Type B pancreatic cell (in vitro differentiated cells): ENCODE data around the gene MRGPRE. TPM values are rescaled to one million over a fixed set of nuclear protein-coding genes. Genes with fewer than 3 reads are reported as not detected.

Experiments
- DNase-seq: peaks from one replicate; pipeline ENCODE4 v3.0.0; 2021; ENCODE audit warnings: mixed read lengths; ENCODE audit not compliant: unreplicated experiment; ENCODE audit errors: extremely low spot score
- H3K27ac Mint-ChIP-seq: 2 replicates; pipeline ENCODE4 v1.8.0; 2021; ENCODE audit warnings: mild to moderate bottlenecking, mixed read lengths
- H3K27me3 Mint-ChIP-seq: 2 replicates; pipeline ENCODE4 v1.8.0; 2021; ENCODE audit warnings: mixed read lengths
- H3K36me3 Mint-ChIP-seq: 2 replicates; pipeline ENCODE4 v1.8.0; 2021; ENCODE audit warnings: mixed read lengths
- H3K4me1 Mint-ChIP-seq: one replicate; pipeline ENCODE4 v1.8.0; 2021; ENCODE audit warnings: mixed read lengths; ENCODE audit not compliant: unreplicated experiment
- H3K4me3 Mint-ChIP-seq: 2 replicates; pipeline ENCODE4 v1.8.0; 2021; ENCODE audit warnings: mild to moderate bottlenecking, mixed read lengths
- H3K9me3 Mint-ChIP-seq: 2 replicates; pipeline ENCODE4 v1.8.0; 2021; ENCODE audit warnings: mixed read lengths
- total RNA-seq: library from RNA; stranded (reverse); gene quantifications from 2 replicates; pipeline ENCODE4 v1.2.1, GENCODE V29; 2021; ENCODE audit warnings: low replicate concordance
- TF ChIP-seq, protein P1 (sequence below): fragments of 200-600 bp; sonication (generic); conservative IDR thresholded peaks from 2 replicates; pipeline ENCODE4 v1.5.0; 2021; ENCODE audit warnings: antibody characterized with exemption, mild to moderate bottlenecking

Gene MRGPRE
- total RNA-seq, 1 donor from 2014 or later = not detected

DNA sequence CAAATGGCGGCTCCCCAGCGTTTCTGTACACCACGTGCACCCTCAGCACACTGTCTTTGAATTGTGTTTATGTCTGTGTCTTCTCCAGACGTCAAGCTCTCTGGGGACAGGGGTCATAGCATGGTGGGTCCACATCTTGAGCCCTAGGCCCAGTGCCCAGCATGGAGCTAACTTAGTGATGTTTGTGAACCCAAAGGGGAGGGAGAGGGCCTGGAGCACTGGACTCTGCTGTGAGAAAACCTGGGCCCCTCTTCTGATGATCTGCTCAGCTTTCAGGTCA, 17.9 kb downstream of the MRGPRE start:
- H3K4me3 Mint-ChIP-seq = no peak overlapping the region
- H3K27ac Mint-ChIP-seq = no peak overlapping the region
- no peaks in the 10 kb centered on the region for H3K4me1 Mint-ChIP-seq
- no peaks in the 10 kb centered on the region for H3K36me3 Mint-ChIP-seq
- no peak for DNase-seq
- TF ChIP-seq, protein P1, sequence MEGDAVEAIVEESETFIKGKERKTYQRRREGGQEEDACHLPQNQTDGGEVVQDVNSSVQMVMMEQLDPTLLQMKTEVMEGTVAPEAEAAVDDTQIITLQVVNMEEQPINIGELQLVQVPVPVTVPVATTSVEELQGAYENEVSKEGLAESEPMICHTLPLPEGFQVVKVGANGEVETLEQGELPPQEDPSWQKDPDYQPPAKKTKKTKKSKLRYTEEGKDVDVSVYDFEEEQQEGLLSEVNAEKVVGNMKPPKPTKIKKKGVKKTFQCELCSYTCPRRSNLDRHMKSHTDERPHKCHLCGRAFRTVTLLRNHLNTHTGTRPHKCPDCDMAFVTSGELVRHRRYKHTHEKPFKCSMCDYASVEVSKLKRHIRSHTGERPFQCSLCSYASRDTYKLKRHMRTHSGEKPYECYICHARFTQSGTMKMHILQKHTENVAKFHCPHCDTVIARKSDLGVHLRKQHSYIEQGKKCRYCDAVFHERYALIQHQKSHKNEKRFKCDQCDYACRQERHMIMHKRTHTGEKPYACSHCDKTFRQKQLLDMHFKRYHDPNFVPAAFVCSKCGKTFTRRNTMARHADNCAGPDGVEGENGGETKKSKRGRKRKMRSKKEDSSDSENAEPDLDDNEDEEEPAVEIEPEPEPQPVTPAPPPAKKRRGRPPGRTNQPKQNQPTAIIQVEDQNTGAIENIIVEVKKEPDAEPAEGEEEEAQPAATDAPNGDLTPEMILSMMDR = no peak
- peaks cover 6% of the 10 kb centered on the region for H3K9me3 Mint-ChIP-seq
- peaks cover 43% of the 10 kb centered on the region for H3K27me3 Mint-ChIP-seq

DNA sequence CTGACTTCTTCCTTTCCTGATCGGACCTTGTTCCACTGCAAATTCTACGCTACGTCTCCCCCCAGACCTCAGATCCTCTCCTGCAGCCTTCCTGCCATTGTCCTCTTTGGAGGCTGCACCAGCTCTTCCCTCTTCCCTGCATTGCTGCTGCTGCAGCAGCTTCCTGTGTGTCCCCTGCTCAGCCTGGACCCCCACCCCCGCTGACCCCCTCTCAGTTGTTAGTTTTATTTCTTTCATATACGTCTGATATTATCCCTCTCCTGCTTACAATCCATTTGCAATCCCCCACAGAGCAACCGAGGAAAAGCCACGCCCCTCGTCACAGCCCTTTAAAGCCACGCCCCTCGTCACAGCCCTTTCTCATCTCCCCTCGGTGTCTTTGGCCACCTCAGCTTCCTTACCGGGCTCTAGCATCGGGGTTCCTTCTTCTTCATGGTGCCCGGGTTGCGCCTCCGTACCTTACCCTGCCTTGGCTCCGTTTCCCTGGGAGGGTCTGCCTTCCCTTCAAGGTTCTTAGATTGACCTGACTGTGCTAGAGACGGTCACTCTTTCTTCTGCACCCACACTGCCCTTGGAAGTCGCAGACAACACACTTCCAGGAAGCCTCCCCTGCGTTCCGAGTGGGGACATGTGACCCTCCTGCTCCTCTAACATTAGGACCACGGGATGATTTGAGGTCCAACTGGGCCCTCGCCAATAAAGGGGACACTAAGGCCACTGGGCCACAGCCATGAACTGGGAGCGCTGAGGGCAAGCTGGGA, 18.4 kb downstream of the MRGPRE start:
- H3K27me3 Mint-ChIP-seq = peaks cover 42% of the 10 kb centered on the region
- H3K9me3 Mint-ChIP-seq = peaks cover 6% of the 10 kb centered on the region
- H3K4me3 Mint-ChIP-seq = no peak overlapping the region
- no peak overlapping the region for H3K27ac Mint-ChIP-seq
- H3K36me3 Mint-ChIP-seq = no peaks in the 10 kb centered on the region
- TF ChIP-seq, protein P1 = no peak
- H3K4me1 Mint-ChIP-seq = no peaks in the 10 kb centered on the region
- no peak for DNase-seq

DNA sequence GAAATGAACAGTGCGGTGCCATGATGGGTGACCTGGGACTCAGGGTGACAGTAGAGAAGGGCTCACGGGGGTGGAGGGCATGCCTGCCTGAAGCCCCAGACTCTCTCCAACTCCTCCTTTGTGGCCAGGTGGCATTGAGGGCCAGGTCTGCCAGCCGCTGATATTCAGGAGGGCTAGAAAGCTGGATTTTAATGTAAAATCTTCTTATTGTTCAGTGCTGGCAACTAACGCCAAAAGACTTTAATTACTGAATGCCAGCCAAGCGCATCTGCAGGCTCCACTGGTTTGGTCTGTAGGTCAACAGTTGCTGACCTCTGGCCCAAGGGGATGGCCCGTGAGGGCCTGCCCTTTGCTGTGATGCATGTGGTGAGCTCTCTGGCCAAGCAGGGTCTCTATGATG, 23.9 kb downstream of the MRGPRE start:
- Mint-ChIP-seq H3K4me3 (no peak overlapping the region), H3K4me1 (no peaks in the 10 kb centered on the region), H3K27me3 (peaks cover 29% of the 10 kb centered on the region), H3K9me3 (peaks cover 6% of the 10 kb centered on the region), H3K36me3 (no peaks in the 10 kb centered on the region), H3K27ac (no peak overlapping the region)
- TF ChIP-seq, protein P1 = no peak
- DNase-seq = no peak

DNA sequence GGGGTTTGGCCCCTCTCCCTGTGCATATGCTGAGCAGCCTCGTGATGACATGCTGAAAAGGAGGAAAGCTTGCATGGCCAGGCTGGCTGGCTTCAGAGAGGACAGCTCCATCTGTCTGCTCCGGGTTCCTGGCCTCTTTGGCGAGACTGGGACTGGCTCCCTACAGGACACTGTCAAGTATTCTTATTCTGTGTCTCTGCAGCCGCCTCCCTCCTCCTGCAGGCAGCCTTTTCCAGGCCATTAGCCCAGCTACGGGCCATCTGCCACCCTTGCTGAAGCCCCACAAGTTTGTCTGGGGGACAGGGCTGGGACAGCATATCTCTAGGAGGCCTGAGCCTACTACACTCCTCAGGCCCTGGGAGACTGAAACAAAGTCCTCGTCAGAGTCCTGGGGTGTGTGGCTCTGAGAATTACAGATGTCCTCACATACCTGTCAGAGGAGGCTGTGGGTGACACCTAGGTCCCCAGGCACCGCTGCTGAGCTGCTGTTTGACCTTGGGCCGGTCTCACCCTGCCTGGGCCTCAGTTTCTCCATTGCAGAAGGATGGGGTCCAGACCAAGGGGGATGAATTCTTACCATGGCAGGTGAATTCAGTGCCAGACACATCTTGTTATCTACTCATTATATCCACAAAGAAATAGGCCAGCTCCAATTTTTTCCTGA, 24.6 kb downstream of the MRGPRE start:
- H3K9me3 Mint-ChIP-seq = peaks cover 6% of the 10 kb centered on the region
- no peak for DNase-seq
- no peak overlapping the region for H3K27ac Mint-ChIP-seq
- H3K27me3 Mint-ChIP-seq = peaks cover 27% of the 10 kb centered on the region
- TF ChIP-seq, protein P1 = no peak
- no peaks in the 10 kb centered on the region for H3K36me3 Mint-ChIP-seq
- no peak overlapping the region for H3K4me3 Mint-ChIP-seq
- H3K4me1 Mint-ChIP-seq = peaks cover 2% of the 10 kb centered on the region

DNA sequence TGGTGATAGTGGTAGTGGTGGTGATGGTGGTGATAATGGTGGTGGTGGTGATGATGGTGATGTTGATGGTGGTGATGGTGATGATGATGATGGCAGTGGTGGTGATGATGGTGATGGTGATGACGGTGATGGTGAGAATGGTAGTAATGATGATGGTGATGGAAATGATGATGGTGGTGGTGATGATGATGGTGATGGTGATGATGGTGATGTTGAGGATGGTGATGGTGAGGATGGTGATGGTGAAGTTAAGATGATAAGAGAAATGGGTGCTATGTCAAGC, 25.4 kb downstream of the MRGPRE start:
- Mint-ChIP-seq H3K4me1 (peaks cover 4% of the 10 kb centered on the region), H3K27me3 (peaks cover 31% of the 10 kb centered on the region), H3K36me3 (no peaks in the 10 kb centered on the region), H3K27ac (no peak overlapping the region), H3K9me3 (peaks cover 5% of the 10 kb centered on the region), H3K4me3 (no peak overlapping the region)
- DNase-seq = no peak
- TF ChIP-seq, protein P1 = no peak
